Tibial nerve (tissue), 4 donors: Measurements from ENCODE around the gene HS6ST3.

ENCODE experiments used
- CTCF ChIP-seq, 5 experiments: fragments of 200-600 bp in 3 of 5; fragments of 450-650 bp in 2 of 5; sonication (generic) in 3 of 5; IDR thresholded peaks; one replicate each; pipeline ENCODE4 v1.5.1; 2016 to 2019; ENCODE audit warnings: antibody characterized with exemption in 5 of 5, mild to moderate bottlenecking in 3 of 5, moderate library complexity in 2 of 5
- EP300 ChIP-seq, 2 donors: sonication (generic); formaldehyde crosslinking; IDR thresholded peaks; one replicate each; pipeline ENCODE4 v1.6.1; 2017; ENCODE audit warnings: antibody characterized with exemption in 2 of 2, mild to moderate bottlenecking in 1 of 2
- POLR2A ChIP-seq, 2 donors: fragments of 450-650 bp; IDR thresholded peaks; one replicate each; pipeline ENCODE4 v1.6.1; 2017; ENCODE audit warnings: antibody characterized with exemption in 2 of 2, mild to moderate bottlenecking in 2 of 2, moderate library complexity in 2 of 2

GRCh38 chr13:96130818-96131340 lies 41.0 kb downstream of the HS6ST3 start:
- no peak for TF ChIP-seq EP300 (IDR thresholded peaks at IDR 0.05)
- no peak for TF ChIP-seq CTCF (IDR thresholded peaks at IDR 0.05)
- no peak for TF ChIP-seq POLR2A (IDR thresholded peaks at IDR 0.05)
